HepG2 (cell line): Measurements from ENCODE around the gene EEF1A2. TPM values are rescaled to one million over a fixed set of nuclear protein-coding genes. Genes with fewer than 3 reads are reported as not detected.
A peak's percentile ranks its signal among the peaks of the same experiment; 100 is the strongest.

ENCODE experiments used
- ARID4A ChIP-seq: sonication (generic); formaldehyde crosslinking; IDR thresholded peaks from 2 replicates; pipeline ENCODE4 v1.5.0; 2020; ENCODE audit warnings: mild to moderate bottlenecking, missing genetic modification reagents, borderline replicate concordance
- ARID5B ChIP-seq: IDR thresholded peaks from 2 replicates; pipeline ENCODE4 v1.4.0; 2020; ENCODE audit warnings: mild to moderate bottlenecking, missing genetic modification reagents
- ATAD3A ChIP-seq: sonication (generic); formaldehyde crosslinking; IDR thresholded peaks from 2 replicates; pipeline ENCODE4 v1.4.0; 2020; ENCODE audit warnings: missing genetic modification reagents
- CENPBD1 ChIP-seq: sonication (generic); formaldehyde crosslinking; IDR thresholded peaks from 2 replicates; pipeline ENCODE4 v1.8.0; 2022; ENCODE audit warnings: missing genetic modification reagents, low read depth, mild to moderate bottlenecking, borderline replicate concordance
- DMAP1 ChIP-seq: IDR thresholded peaks from 2 replicates; pipeline ENCODE4 v1.6.1; 2016
- ERF ChIP-seq: IDR thresholded peaks from 2 replicates; pipeline ENCODE4 v1.6.1; 2018; ENCODE audit warnings: missing biosample characterization, missing genetic modification reagents
- HMGXB4 ChIP-seq, 2 experiments: sonication (generic) in 1 of 2; formaldehyde crosslinking in 1 of 2; IDR thresholded peaks; 2 replicates each; pipeline versions ENCODE4 v1.4.0 to v1.6.1; 2018 to 2020; ENCODE audit warnings: missing genetic modification reagents in 2 of 2, borderline replicate concordance in 1 of 2, low read depth in 1 of 2, mild to moderate bottlenecking in 1 of 2, missing biosample characterization in 1 of 2
- KDM3A ChIP-seq: IDR thresholded peaks from 2 replicates; pipeline ENCODE4 v1.6.1; 2018; ENCODE audit warnings: low read depth, missing compliant biosample characterization
- MAZ ChIP-seq, 2 experiments: sonication (generic) in 1 of 2; formaldehyde crosslinking in 1 of 2; IDR thresholded peaks; 2 replicates each; pipeline versions ENCODE4 v1.5.0 to v1.6.1; 2012 to 2020; ENCODE audit warnings: low read depth in 2 of 2, mild to moderate bottlenecking in 2 of 2, borderline replicate concordance in 1 of 2, improper control_type of control experiment in 1 of 2, low read length in 1 of 2, missing genetic modification reagents in 1 of 2, moderate library complexity in 1 of 2
- PTBP1 ChIP-seq: fragments of 200-400 bp; formaldehyde crosslinking; IDR thresholded peaks from 2 replicates; pipeline ENCODE4 v1.6.1; 2018; ENCODE audit warnings: low read length, low read depth; ENCODE audit not compliant: poor library complexity, severe bottlenecking
- ZBTB2 ChIP-seq: sonication (generic); formaldehyde crosslinking; IDR thresholded peaks from 2 replicates; pipeline ENCODE4 v1.8.0; 2022; ENCODE audit warnings: low read depth, missing genetic modification reagents
- ZBTB25 ChIP-seq: IDR thresholded peaks from 2 replicates; pipeline ENCODE4 v1.6.1; 2018; ENCODE audit warnings: missing genetic modification reagents
- ZNF879 ChIP-seq: sonication (generic); formaldehyde crosslinking; IDR thresholded peaks from 2 replicates; pipeline ENCODE4 v1.8.1; 2023; ENCODE audit warnings: missing genetic modification reagents
- ZSCAN9 ChIP-seq: IDR thresholded peaks from 2 replicates; pipeline ENCODE4 v1.6.1; 2016; ENCODE audit warnings: borderline replicate concordance
- polyA plus RNA-seq, 8 experiments: library from polyadenylated mRNA; depleted of rRNA in 3 of 8; stranded (reverse) in 7 of 8; unstranded in 1 of 8; fragments of >200 nt; fragmentation: Illumina TruSeq in 4 of 8; extraction: Trizol in 4 of 8; gene quantifications; 2 replicates each; pipeline versions ENCODE4 v1.2.1 to v1.2.3, GENCODE V29; 2011 to 2016; ENCODE audit warnings: low read depth in 4 of 8, missing spikeins in 1 of 8, mixed read lengths in 1 of 8; ENCODE audit not compliant: insufficient read depth in 1 of 8
- total RNA-seq, 5 experiments: library from RNA; depleted of rRNA; stranded (reverse); fragments of >200 nt; fragmentation: Illumina TruSeq; extraction: Trizol; gene quantifications; 2 replicates each; pipeline ENCODE4 v1.2.3, GENCODE V29; 2016; ENCODE audit warnings: low read depth in 1 of 5

Gene EEF1A2
- total and polyA plus RNA-seq, 2 of the 13 experiments (the other 11 are each of a cell fraction or from before 2014, with no cell fraction given): 0.44 to 0.87 TPM

GRCh38 chr20:63520504-63520933, 21.6 kb upstream of the EEF1A2 start, which contains the start of gene PPDPF (continued):
- peak; percentile 3; the same call in 1 of the 2 replicates for TF ChIP-seq ARID4A
- no peak for TF ChIP-seq ZBTB2 (CRISPR knock-in tag)
- TF ChIP-seq HMGXB4 (CRISPR knock-in tag; IDR thresholded peaks at IDR 0.05; ENCODE audit: borderline replicate concordance in 1 of 2, low read depth in 1 of 2): peak in 1 of 2 experiments; percentile 22; a peak in 1 of 4 replicates
- TF ChIP-seq ZSCAN9: no peak
- TF ChIP-seq ATAD3A (CRISPR knock-in tag): no peak
- TF ChIP-seq ERF: no peak
- TF ChIP-seq PTBP1: no peak
- no peak for TF ChIP-seq CENPBD1
- no peak for TF ChIP-seq ARID5B (CRISPR knock-in tag)
- TF ChIP-seq KDM3A (CRISPR knock-in tag): no peak
- no peak for TF ChIP-seq ZNF879 (CRISPR knock-in tag)
- no peak for TF ChIP-seq MAZ (IDR thresholded peaks at IDR 0.05; ENCODE audit: borderline replicate concordance, low read depth, low read length)
- peak; percentile 47; the same call in 1 of the 2 replicates for TF ChIP-seq MAZ (CRISPR knock-in tag; IDR thresholded peaks at IDR 0.05; ENCODE audit: low read depth)
- no peak for TF ChIP-seq ZBTB25 (CRISPR knock-in tag)
- no peak for TF ChIP-seq DMAP1
